Neural cell (in vitro differentiated cells): ENCODE measurements around the gene SHF.

Experiments used
- CTCF ChIP-seq: fragments of 450-650 bp; IDR thresholded peaks from 2 replicates; pipeline ENCODE4 v1.5.1; 2014; ENCODE audit warnings: antibody characterized with exemption, mild to moderate bottlenecking, moderate library complexity; ENCODE audit not compliant: poor library complexity, severe bottlenecking
- EP300 ChIP-seq: fragments of 450-650 bp; conservative IDR thresholded peaks from 2 replicates; pipeline ENCODE4 v1.6.1; 2014; ENCODE audit warnings: antibody characterized with exemption, mild to moderate bottlenecking, moderate library complexity; ENCODE audit not compliant: poor library complexity, severe bottlenecking
- MXI1 ChIP-seq: fragments of 450-650 bp; conservative IDR thresholded peaks from 2 replicates; pipeline ENCODE4 v1.6.1; 2014; ENCODE audit warnings: antibody characterized with exemption, mild to moderate bottlenecking; ENCODE audit not compliant: poor library complexity, severe bottlenecking
- POLR2AphosphoS5 ChIP-seq: IDR thresholded peaks from 2 replicates; pipeline ENCODE4 v1.6.1; 2012
- REST ChIP-seq: IDR thresholded peaks from 2 replicates; pipeline ENCODE4 v1.6.1; 2012; ENCODE audit warnings: borderline replicate concordance
- SMC3 ChIP-seq: fragments of 450-650 bp; conservative IDR thresholded peaks from 2 replicates; pipeline ENCODE4 v1.6.1; 2014; ENCODE audit warnings: antibody characterized with exemption, mild to moderate bottlenecking, moderate library complexity; ENCODE audit not compliant: poor library complexity

GRCh38 chr15:45169608-45170480 is 17.9 kb downstream of the SHF start:
- TF ChIP-seq REST: no peak
- no peak for TF ChIP-seq CTCF
- no peak for TF ChIP-seq POLR2AphosphoS5
- no peak for TF ChIP-seq EP300
- TF ChIP-seq MXI1: no peak
- no peak for TF ChIP-seq SMC3
